Gastroesophageal sphincter (tissue), 3 donors: ENCODE measurements around the gene PRKN.

Experiments
- EP300 ChIP-seq: sonication (generic); formaldehyde crosslinking; IDR thresholded peaks from one replicate; pipeline ENCODE4 v1.6.1; 2017; ENCODE audit warnings: antibody characterized with exemption, mild to moderate bottlenecking
- POLR2A ChIP-seq, 2 donors: fragments of 450-650 bp; IDR thresholded peaks; one replicate each; pipeline ENCODE4 v1.6.1; 2017; ENCODE audit warnings: antibody characterized with exemption in 2 of 2, mild to moderate bottlenecking in 2 of 2, moderate library complexity in 1 of 2
- TF ChIP-seq, protein P1 (sequence below), 4 experiments: fragments of 200-600 bp in 2 of 4; fragments of 450-650 bp in 2 of 4; sonication (generic) in 1 of 4; IDR thresholded peaks; one replicate each; pipeline ENCODE4 v1.5.1; 2017 to 2019; ENCODE audit warnings: antibody characterized with exemption in 4 of 4, mild to moderate bottlenecking in 2 of 4, moderate library complexity in 2 of 4

DNA sequence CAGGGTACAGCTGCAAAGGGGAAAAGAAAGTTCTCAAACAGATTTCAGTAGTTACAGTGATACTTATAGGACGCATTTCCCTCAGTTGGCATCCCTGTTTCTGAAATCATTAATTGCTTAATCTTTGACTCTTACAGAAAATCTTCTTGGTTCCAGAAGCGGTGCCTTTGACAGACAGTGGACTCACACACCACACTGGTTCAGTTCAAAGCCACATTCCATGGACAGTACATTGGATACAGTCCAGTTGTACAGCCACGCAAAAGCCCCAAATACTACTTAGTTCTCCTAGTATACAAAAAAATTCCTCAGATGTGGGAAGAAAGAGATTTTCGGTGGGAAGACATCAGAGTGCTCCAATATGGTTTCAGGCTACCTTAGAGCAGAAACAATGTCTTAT lies 460.4 kb downstream of the PRKN start:
- TF ChIP-seq, protein P1, sequence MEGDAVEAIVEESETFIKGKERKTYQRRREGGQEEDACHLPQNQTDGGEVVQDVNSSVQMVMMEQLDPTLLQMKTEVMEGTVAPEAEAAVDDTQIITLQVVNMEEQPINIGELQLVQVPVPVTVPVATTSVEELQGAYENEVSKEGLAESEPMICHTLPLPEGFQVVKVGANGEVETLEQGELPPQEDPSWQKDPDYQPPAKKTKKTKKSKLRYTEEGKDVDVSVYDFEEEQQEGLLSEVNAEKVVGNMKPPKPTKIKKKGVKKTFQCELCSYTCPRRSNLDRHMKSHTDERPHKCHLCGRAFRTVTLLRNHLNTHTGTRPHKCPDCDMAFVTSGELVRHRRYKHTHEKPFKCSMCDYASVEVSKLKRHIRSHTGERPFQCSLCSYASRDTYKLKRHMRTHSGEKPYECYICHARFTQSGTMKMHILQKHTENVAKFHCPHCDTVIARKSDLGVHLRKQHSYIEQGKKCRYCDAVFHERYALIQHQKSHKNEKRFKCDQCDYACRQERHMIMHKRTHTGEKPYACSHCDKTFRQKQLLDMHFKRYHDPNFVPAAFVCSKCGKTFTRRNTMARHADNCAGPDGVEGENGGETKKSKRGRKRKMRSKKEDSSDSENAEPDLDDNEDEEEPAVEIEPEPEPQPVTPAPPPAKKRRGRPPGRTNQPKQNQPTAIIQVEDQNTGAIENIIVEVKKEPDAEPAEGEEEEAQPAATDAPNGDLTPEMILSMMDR (IDR thresholded peaks at IDR 0.05) = no peak
- TF ChIP-seq POLR2A (IDR thresholded peaks at IDR 0.05) (no peak), EP300 (no peak)
